Right lobe of liver (tissue), 6 donors: ENCODE data around the gene GH2. TPM values are rescaled to one million over a fixed set of nuclear protein-coding genes. Genes with fewer than 3 reads are reported as not detected.

Source experiments
- ATAC-seq, 4 donors: fragments of 200-7000 bp; cut with Tn5 transposase; one replicate each; pipeline ENCODE4 v1.9.1; 2020; ENCODE audit warnings: mild to moderate bottlenecking in 4 of 4, moderate library complexity in 4 of 4
- DNase-seq, 3 donors: peaks; one replicate each; pipeline ENCODE4 v3.0.0-alpha.2; 2020
- H3K27ac ChIP-seq, 3 donors: fragments of 200-600 bp; one replicate each; pipeline ENCODE4 v1.8.0; 2022
- H3K27me3 ChIP-seq, 2 donors: fragments of 200-600 bp; one replicate each; pipeline ENCODE4 v1.8.0; 2022
- H3K36me3 ChIP-seq, 4 donors: fragments of 200-600 bp; sonication (generic) in 1 of 4; one replicate each; pipeline versions ENCODE4 v1.5.1 to v1.8.0; 2017 to 2022; ENCODE audit warnings: control low read depth in 1 of 4
- H3K4me1 ChIP-seq, 4 donors: fragments of 200-600 bp; sonication (generic) in 1 of 4; one replicate each; pipeline versions ENCODE4 v1.5.1 to v1.8.0; 2017 to 2022; ENCODE audit warnings: control low read depth in 1 of 4
- H3K4me3 ChIP-seq, 3 donors: fragments of 200-600 bp; one replicate each; pipeline ENCODE4 v1.8.0; 2022
- H3K9me3 ChIP-seq, 4 donors: fragments of 200-600 bp; sonication (generic) in 1 of 4; one replicate each; pipeline versions ENCODE4 v1.5.1 to v1.8.0; 2017 to 2022; ENCODE audit warnings: control low read depth in 1 of 4
- POLR2A ChIP-seq: fragments of 450-650 bp; IDR thresholded peaks from one replicate; pipeline ENCODE4 v1.6.1; 2017; ENCODE audit warnings: antibody characterized with exemption, mild to moderate bottlenecking
- WGBS: methylation state at CpG from one replicate; pipeline ENCODE4 v1.1.6; 2018; ENCODE audit warnings: low coverage, low lambda C conversion rate; ENCODE audit not compliant: insufficient coverage; ENCODE audit errors: missing lambda C conversion rate; 5-methylcytosine and 5-hydroxymethylcytosine counted together
- intact Hi-C, 2 donors: fragments of 100-400 bp; cut with DNase I; formaldehyde crosslinking; loops; one replicate each; pipeline versions ENCODE4 v1.11.2 to v1.14.1; 2022
- small RNA-seq, 2 experiments: library from RNA; depleted of rRNA; stranded (forward); fragments of <200 nt; gene quantifications; one replicate each; pipeline ENCODE3, GENCODE V24; 2016
- total RNA-seq, 6 experiments: library from RNA; depleted of rRNA in 2 of 6; stranded (reverse); fragments of >200 nt in 2 of 6; fragmentation: NEBNext Ultra II Directional in 3 of 6; extraction: Animal tissue kit (Norgen Biotek cat#: 25700) in 3 of 6; gene quantifications; one replicate each; pipeline versions ENCODE4 v1.1.0 to v1.2.4, GENCODE V29; 2016 to 2023
- TF ChIP-seq, protein P1 (sequence below), 4 donors: fragments of 200-600 bp in 3 of 4; fragments of 450-650 bp in 1 of 4; IDR thresholded peaks; one replicate each; pipeline versions ENCODE4 v1.5.1 to v1.8.0; 2016 to 2022; ENCODE audit warnings: antibody characterized with exemption in 4 of 4, mild to moderate bottlenecking in 2 of 4
- donor health status: DM: no; HTN: yes; CAD: no.
- donor health status: DM: no; HTN: no; CAD: no.
- donor health status: DM: no; HTN: no; CAD: no.
- donor health status: DM: no; HTN: yes; CAD: no.
- donor health status: DM: no; HTN: yes; CAD: no.

Gene GH2
- total RNA-seq, 6 experiments from 2014 or later = not detected

DNA sequence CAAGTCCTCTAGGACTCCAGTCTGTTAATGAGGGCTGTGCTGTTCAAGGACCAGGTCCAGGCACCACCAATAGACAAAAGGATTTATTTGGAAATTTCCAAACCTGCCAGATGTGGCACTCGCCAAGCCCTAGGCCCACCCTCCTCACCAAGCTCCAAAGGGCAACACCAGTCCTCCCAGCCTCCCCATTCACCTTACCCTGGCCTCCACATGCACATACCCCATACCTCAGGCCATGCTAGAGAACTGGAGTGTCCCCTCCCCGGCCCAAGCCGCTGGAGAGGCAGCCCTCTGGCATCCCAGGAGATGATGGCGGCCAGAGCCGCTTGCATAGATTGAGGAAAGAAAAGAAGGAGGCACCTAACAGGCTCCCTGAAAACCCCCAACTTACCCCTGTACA is 49.7 kb downstream of the GH2 start:
- Histone ChIP-seq H3K27ac (no peak overlapping the region), H3K27me3 (no peaks in the 10 kb centered on the region), H3K4me3 (no peak overlapping the region), H3K36me3 (peaks cover 6 to 77% (median 38%) of the 10 kb centered on the region in 4 donors), H3K9me3 (no peaks in the 10 kb centered on the region), H3K4me1 (peaks cover 0 to 14% (median 5%) of the 10 kb centered on the region in 4 donors)
- DNase-seq (no peak), ATAC-seq (no peak)
- no peak for TF ChIP-seq POLR2A
- TF ChIP-seq, protein P1, sequence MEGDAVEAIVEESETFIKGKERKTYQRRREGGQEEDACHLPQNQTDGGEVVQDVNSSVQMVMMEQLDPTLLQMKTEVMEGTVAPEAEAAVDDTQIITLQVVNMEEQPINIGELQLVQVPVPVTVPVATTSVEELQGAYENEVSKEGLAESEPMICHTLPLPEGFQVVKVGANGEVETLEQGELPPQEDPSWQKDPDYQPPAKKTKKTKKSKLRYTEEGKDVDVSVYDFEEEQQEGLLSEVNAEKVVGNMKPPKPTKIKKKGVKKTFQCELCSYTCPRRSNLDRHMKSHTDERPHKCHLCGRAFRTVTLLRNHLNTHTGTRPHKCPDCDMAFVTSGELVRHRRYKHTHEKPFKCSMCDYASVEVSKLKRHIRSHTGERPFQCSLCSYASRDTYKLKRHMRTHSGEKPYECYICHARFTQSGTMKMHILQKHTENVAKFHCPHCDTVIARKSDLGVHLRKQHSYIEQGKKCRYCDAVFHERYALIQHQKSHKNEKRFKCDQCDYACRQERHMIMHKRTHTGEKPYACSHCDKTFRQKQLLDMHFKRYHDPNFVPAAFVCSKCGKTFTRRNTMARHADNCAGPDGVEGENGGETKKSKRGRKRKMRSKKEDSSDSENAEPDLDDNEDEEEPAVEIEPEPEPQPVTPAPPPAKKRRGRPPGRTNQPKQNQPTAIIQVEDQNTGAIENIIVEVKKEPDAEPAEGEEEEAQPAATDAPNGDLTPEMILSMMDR (IDR thresholded peaks at IDR 0.05) = no peak
- intact Hi-C loops = no loop called here
- 43% methylated on average over 1 of the region's 5 CpGs for WGBS

DNA sequence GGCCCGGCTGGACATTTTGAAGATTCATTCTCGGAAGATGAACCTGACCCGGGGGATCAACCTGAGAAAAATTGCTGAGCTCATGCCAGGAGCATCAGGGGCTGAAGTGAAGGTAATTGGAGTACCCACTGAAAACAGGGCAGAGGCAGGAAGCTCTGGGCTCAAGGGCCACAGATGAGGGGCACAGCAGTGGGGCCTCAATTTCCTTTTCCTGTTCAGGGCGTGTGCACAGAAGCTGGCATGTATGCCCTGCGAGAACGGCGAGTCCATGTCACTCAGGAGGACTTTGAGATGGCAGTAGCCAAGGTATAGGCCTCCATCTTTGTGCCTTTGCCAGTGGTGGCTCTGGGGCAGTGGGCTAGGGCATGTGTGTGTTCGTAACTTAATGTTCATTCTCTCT is 50.2 kb downstream of the GH2 start:
- H3K9me3 ChIP-seq = no peaks in the 10 kb centered on the region
- peaks cover 6 to 72% (median 38%) of the 10 kb centered on the region in 4 donors for H3K36me3 ChIP-seq
- no peaks in the 10 kb centered on the region for H3K27me3 ChIP-seq
- peaks cover 0 to 14% (median 5%) of the 10 kb centered on the region in 4 donors for H3K4me1 ChIP-seq
- TF ChIP-seq POLR2A = no peak
- TF ChIP-seq, protein P1 (IDR thresholded peaks at IDR 0.05) = no peak
- ATAC-seq (no peak), DNase-seq (no peak)
- H3K27ac ChIP-seq = no peak overlapping the region
- WGBS = 76% methylated on average over 3 of the region's 8 CpGs
- intact Hi-C loops = no loop called here
- no peak overlapping the region for H3K4me3 ChIP-seq

DNA sequence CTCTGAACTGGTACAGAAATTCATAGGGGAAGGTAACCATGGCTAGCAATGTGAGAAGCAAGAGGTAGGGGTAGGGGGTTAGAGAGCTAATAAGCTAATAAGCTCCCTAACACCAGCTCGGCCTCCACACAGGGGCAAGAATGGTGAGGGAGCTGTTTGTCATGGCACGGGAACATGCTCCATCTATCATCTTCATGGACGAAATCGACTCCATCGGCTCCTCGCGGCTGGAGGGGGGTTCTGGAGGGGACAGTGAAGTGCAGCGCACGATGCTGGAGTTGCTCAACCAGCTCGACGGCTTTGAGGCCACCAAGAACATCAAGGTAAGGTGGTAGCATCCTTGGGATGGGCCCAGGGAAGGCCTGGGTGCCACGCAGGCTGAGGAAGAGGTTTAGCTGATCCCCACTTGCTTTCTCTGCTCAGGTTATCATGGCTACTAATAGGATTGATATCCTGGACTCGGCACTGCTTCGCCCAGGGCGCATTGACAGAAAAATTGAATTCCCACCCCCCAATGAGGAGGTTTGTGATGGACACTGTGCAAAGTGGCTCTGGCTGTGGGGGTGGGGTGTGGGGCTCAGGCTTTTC is 50.7 kb downstream of the GH2 start:
- DNase-seq (no peak), ATAC-seq (no peak)
- TF ChIP-seq, protein P1 (IDR thresholded peaks at IDR 0.05) = no peak
- TF ChIP-seq POLR2A = no peak
- peaks cover 0 to 19% (median 5%) of the 10 kb centered on the region in 4 donors for H3K4me1 ChIP-seq
- no peaks in the 10 kb centered on the region for H3K27me3 ChIP-seq
- intact Hi-C loops = no loop called here
- H3K36me3 ChIP-seq = peaks cover 6 to 67% (median 36%) of the 10 kb centered on the region in 4 donors
- H3K27ac ChIP-seq = no peak overlapping the region
- WGBS = 92% methylated on average over 2 of the region's 15 CpGs
- no peaks in the 10 kb centered on the region for H3K9me3 ChIP-seq
- no peak overlapping the region for H3K4me3 ChIP-seq

DNA sequence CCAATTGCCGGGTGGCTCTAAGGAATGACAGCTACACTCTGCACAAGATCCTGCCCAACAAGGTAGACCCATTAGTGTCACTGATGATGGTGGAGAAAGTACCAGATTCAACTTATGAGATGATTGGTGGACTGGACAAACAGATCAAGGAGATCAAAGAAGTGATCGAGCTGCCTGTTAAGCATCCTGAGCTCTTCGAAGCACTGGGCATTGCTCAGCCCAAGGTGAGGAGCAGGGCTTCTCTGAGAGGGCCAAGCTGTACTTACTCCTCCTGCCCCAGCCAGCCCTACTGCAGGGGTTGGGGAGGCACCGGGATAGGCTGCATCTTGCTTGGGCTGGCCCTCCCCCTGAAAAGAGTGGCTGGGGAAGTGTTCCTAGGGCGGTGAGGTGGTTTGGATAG is 51.5 kb downstream of the GH2 start:
- Histone ChIP-seq H3K4me3 (no peak overlapping the region), H3K27me3 (no peaks in the 10 kb centered on the region), H3K27ac (no peak overlapping the region), H3K36me3 (peaks cover 6 to 66% (median 34%) of the 10 kb centered on the region in 4 donors), H3K4me1 (peaks cover 0 to 24% (median 5%) of the 10 kb centered on the region in 4 donors), H3K9me3 (no peaks in the 10 kb centered on the region)
- intact Hi-C loops = no loop called here
- ATAC-seq (no peak), DNase-seq (no peak)
- 89% methylated on average over 3 of the region's 5 CpGs for WGBS
- no peak for TF ChIP-seq POLR2A
- TF ChIP-seq, protein P1 (IDR thresholded peaks at IDR 0.05) = no peak

Small RNA genes within 50 kb of the gene (small RNA-seq; reads per million reads assigned to genes)
- 0 reads per million in 2 experiments for gene AC040958.1
- 0 reads per million in 2 experiments for gene AC127029.1
- gene GH1 = 0 reads per million in 2 experiments

Other genes starting within 250 kb of the GH2 start
- gene LIMD2, start 181.8 kb downstream of the GH2 start, total RNA-seq = 1 to 10 TPM; 2.8 to 9.4 (median 5.2) TPM
- 10 to 100 TPM in 5 of 6 experiments, 1 to 10 TPM in 1; 8.4 to 15.1 (median 13.0) TPM for gene STRADA, start 140.1 kb downstream of the GH2 start, total RNA-seq
- 10 to 100 TPM; 45.7 to 69.9 (median 63.6) TPM for gene CCDC47, start 108.3 kb downstream of the GH2 start, total RNA-seq
- 10 to 100 TPM; 28.5 to 45.2 (median 36.2) TPM for gene DDX42, start 107.8 kb downstream of the GH2 start, total RNA-seq
- gene PSMC5, start 54.5 kb downstream of the GH2 start, total RNA-seq = 10 to 100 TPM; 52.7 to 70.9 (median 66.5) TPM
- 10 to 100 TPM; 12.9 to 25.9 (median 19.0) TPM for gene FTSJ3, start 54.3 kb downstream of the GH2 start, total RNA-seq
- 10 to 100 TPM; 23.8 to 94.5 (median 59.5) TPM for gene SMARCD2, start 39.3 kb downstream of the GH2 start, total RNA-seq
- not detected for gene CSH2, start 8.3 kb downstream of the GH2 start, total RNA-seq
- not detected for gene CSH1, start 14.6 kb upstream of the GH2 start, total RNA-seq
- not detected for gene CSHL1, start 29.3 kb upstream of the GH2 start, total RNA-seq
- gene GH1, start 36.9 kb upstream of the GH2 start, total RNA-seq = not detected
- gene CD79B, start 50.4 kb upstream of the GH2 start, total RNA-seq = 1 to 10 TPM in 2 of 6 experiments, under 1 TPM in 4; 0.62 to 2.2 (median 0.92) TPM
- gene SCN4A, start 91.0 kb upstream of the GH2 start, total RNA-seq = 1 to 10 TPM in 1 of 6 experiments, under 1 TPM in 5; 0.10 to 1.4 (median 0.20) TPM
- gene PRR29, start 116.4 kb upstream of the GH2 start, total RNA-seq = under 1 TPM in 3 of 6 experiments, not detected in 3; 0.07 to 0.33 (median 0.12) TPM
- 10 to 100 TPM in 3 of 6 experiments, 1 to 10 TPM in 3; 5.5 to 16.1 (median 8.6) TPM for gene ICAM2, start 138.7 kb upstream of the GH2 start, total RNA-seq
- gene ERN1, start 248.2 kb upstream of the GH2 start, total RNA-seq = 10 to 100 TPM; 22.7 to 47.6 (median 28.7) TPM